Neural progenitor cell (in vitro differentiated cells): Measurements from ENCODE around the gene CREBRF. TPM values are rescaled to one million over a fixed set of nuclear protein-coding genes. Genes with fewer than 3 reads are reported as not detected.
A peak's percentile ranks its signal among the peaks of the same experiment; 100 is the strongest.
"Not testable (repeated sequence)": the region's sequence is repeated elsewhere in the genome, so short reads cannot be mapped to it uniquely, and the experiment has no call there.

ENCODE experiments used
- DNase-seq: peaks from one replicate; pipeline ENCODE4 v3.0.0-alpha.2; 2016; ENCODE audit warnings: low spot score
- H2AFZ ChIP-seq: fragments of 200-600 bp; sonication (generic); replicated peaks from 2 replicates; pipeline ENCODE4 v1.6.1; 2016; ENCODE audit warnings: antibody characterized with exemption
- H3F3A ChIP-seq: fragments of 200-600 bp; sonication (generic); 2 replicates; pipeline ENCODE4 v1.6.1; 2016; ENCODE audit warnings: antibody characterized with exemption, low read depth
- H3K27ac ChIP-seq: fragments of 200-600 bp; sonication (generic); 2 replicates; pipeline ENCODE4 v1.5.1; 2016; ENCODE audit warnings: mild to moderate bottlenecking
- H3K27me3 ChIP-seq: fragments of 200-600 bp; sonication (generic); 2 replicates; pipeline ENCODE4 v1.6.1; 2016; ENCODE audit warnings: mild to moderate bottlenecking, moderate library complexity
- H3K36me3 ChIP-seq: fragments of 200-600 bp; sonication (generic); 2 replicates; pipeline ENCODE4 v1.5.1; 2016
- H3K4me1 ChIP-seq: fragments of 200-600 bp; sonication (generic); 2 replicates; pipeline ENCODE4 v1.6.1; 2016; ENCODE audit warnings: mixed run types
- H3K4me2 ChIP-seq: fragments of 200-600 bp; sonication (generic); 2 replicates; pipeline ENCODE4 v1.6.1; 2016
- H3K4me3 ChIP-seq: fragments of 200-600 bp; sonication (generic); 2 replicates; pipeline ENCODE4 v1.5.1; 2016
- H3K79me2 ChIP-seq: fragments of 200-600 bp; sonication (generic); 2 replicates; pipeline ENCODE4 v1.6.1; 2016; ENCODE audit warnings: low read depth
- H3K9ac ChIP-seq: fragments of 200-600 bp; sonication (generic); 2 replicates; pipeline ENCODE4 v1.6.1; 2016
- H3K9me3 ChIP-seq: fragments of 200-600 bp; sonication (generic); 2 replicates; pipeline ENCODE4 v1.5.1; 2016; ENCODE audit warnings: low read depth
- H4K20me1 ChIP-seq: fragments of 200-600 bp; sonication (generic); 2 replicates; pipeline ENCODE4 v1.6.1; 2016; ENCODE audit warnings: low read depth
- H3K27ac Mint-ChIP-seq: 3 replicates; pipeline ENCODE4 v1.8.0; 2021; ENCODE audit warnings: mixed read lengths
- H3K27me3 Mint-ChIP-seq: 2 replicates; pipeline ENCODE4 v1.8.0; 2022; ENCODE audit warnings: low read depth, mild to moderate bottlenecking, inconsistent platforms, moderate library complexity, mixed read lengths; ENCODE audit not compliant: insufficient read depth
- H3K36me3 Mint-ChIP-seq: 3 replicates; pipeline ENCODE4 v1.8.0; 2021; ENCODE audit warnings: mixed read lengths
- H3K4me1 Mint-ChIP-seq: 3 replicates; pipeline ENCODE4 v1.8.0; 2021; ENCODE audit warnings: mixed read lengths
- H3K4me3 Mint-ChIP-seq: 3 replicates; pipeline ENCODE4 v1.8.0; 2021; ENCODE audit warnings: mild to moderate bottlenecking, moderate library complexity, mixed read lengths
- H3K9me3 Mint-ChIP-seq: 3 replicates; pipeline ENCODE4 v1.8.0; 2020; ENCODE audit warnings: mixed read lengths
- CTCF ChIP-seq: fragments of 200-600 bp; sonication (generic); IDR thresholded peaks from 2 replicates; pipeline ENCODE4 v1.5.1; 2017; ENCODE audit warnings: antibody characterized with exemption, mild to moderate bottlenecking
- EZH2 ChIP-seq: fragments of 200-600 bp; sonication (generic); IDR thresholded peaks from 2 replicates; pipeline ENCODE4 v1.6.1; 2017; ENCODE audit warnings: antibody characterized with exemption, mild to moderate bottlenecking, moderate library complexity
- EZH2phosphoT487 ChIP-seq: fragments of 200-600 bp; sonication (generic); IDR thresholded peaks from 2 replicates; pipeline ENCODE4 v1.6.1; 2017; ENCODE audit warnings: antibody characterized with exemption
- total RNA-seq: library from RNA; depleted of rRNA; stranded (reverse); fragments of >200 nt; gene quantifications from 2 replicates; pipeline ENCODE4 v1.2.3, GENCODE V29; 2015; ENCODE audit warnings: low replicate concordance

The CREBRF gene
- total RNA-seq, 1 donor from 2014 or later: 14.3 TPM

DNA sequence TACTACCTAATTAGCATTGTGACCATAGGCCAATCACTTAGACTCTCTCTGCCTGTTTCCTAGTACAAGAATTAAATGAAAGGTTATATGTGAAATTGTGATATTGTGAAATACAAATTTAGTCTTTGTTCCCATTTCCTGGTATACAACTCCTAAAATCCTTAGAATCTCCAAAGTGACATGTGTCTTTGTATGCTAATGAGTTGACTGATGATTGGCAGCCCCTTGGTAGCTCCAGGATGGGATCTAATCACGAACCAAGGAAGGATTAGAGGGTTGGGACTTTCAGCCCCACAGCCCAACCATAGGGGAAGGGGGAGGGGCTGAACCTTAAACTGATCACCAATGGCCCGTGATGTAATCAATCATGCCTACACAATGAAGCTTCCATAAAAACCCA is 41.0 kb upstream of the CREBRF start:
- Histone ChIP-seq H3K9ac (no peak overlapping the region), H2AFZ (no peak overlapping the region), H3K4me2 (no peak overlapping the region), H3K27ac (no peak overlapping the region), H3K27me3 (no peaks in the 10 kb centered on the region), H3F3A (peaks cover 4% of the 10 kb centered on the region), H3K4me3 (no peak overlapping the region), H3K79me2 (peaks cover 81% of the 10 kb centered on the region), H4K20me1 (peaks cover 9% of the 10 kb centered on the region), H3K4me1 (peaks cover 20% of the 10 kb centered on the region), H3K9me3 (no peaks in the 10 kb centered on the region), H3K36me3 (no peaks in the 10 kb centered on the region)
- no peak for DNase-seq
- peaks cover 16% of the 10 kb centered on the region for H3K4me1 Mint-ChIP-seq
- H3K4me3 Mint-ChIP-seq: no peak overlapping the region
- H3K27me3 Mint-ChIP-seq: peaks cover 4% of the 10 kb centered on the region
- no peak overlapping the region for H3K27ac Mint-ChIP-seq
- no peaks in the 10 kb centered on the region for H3K9me3 Mint-ChIP-seq
- TF ChIP-seq CTCF (no peak), EZH2 (no peak), EZH2phosphoT487 (no peak)
- H3K36me3 Mint-ChIP-seq: peaks cover 4% of the 10 kb centered on the region

- no peaks in the 10 kb centered on the region for H3K36me3 ChIP-seq
- DNase-seq: no peak
- Mint-ChIP-seq H3K27ac (peak overlapping the region; percentile 75), H3K4me1 (peaks cover 11% of the 10 kb centered on the region), H3K27me3 (peaks cover 4% of the 10 kb centered on the region), H3K36me3 (peaks cover 3% of the 10 kb centered on the region), H3K4me3 (no peak overlapping the region), H3K9me3 (no peaks in the 10 kb centered on the region)
- H3F3A ChIP-seq: peaks cover 4% of the 10 kb centered on the region
- TF ChIP-seq CTCF (no peak), EZH2 (no peak), EZH2phosphoT487 (no peak)
- no peaks in the 10 kb centered on the region for H3K27me3 ChIP-seq
- H3K9me3 ChIP-seq: no peaks in the 10 kb centered on the region
- no peak overlapping the region for H2AFZ ChIP-seq
- H3K79me2 ChIP-seq: peaks cover 74% of the 10 kb centered on the region
- H3K27ac ChIP-seq: no peak overlapping the region
- H3K4me1 ChIP-seq: peaks cover 20% of the 10 kb centered on the region
- peaks cover 7% of the 10 kb centered on the region for H4K20me1 ChIP-seq
- H3K4me3 ChIP-seq: no peak overlapping the region
- no peak overlapping the region for H3K9ac ChIP-seq
- no peak overlapping the region for H3K4me2 ChIP-seq
Observed at GRCh38 chr5:173015598-173016455, 40.3 kb upstream of the CREBRF start.

- Histone ChIP-seq H3F3A (peaks cover 4% of the 10 kb centered on the region), H3K9ac (no peak overlapping the region)
- DNase-seq: no peak
Observed at GRCh38 chr5:173016598-173017046, 39.5 kb upstream of the CREBRF start.

DNA sequence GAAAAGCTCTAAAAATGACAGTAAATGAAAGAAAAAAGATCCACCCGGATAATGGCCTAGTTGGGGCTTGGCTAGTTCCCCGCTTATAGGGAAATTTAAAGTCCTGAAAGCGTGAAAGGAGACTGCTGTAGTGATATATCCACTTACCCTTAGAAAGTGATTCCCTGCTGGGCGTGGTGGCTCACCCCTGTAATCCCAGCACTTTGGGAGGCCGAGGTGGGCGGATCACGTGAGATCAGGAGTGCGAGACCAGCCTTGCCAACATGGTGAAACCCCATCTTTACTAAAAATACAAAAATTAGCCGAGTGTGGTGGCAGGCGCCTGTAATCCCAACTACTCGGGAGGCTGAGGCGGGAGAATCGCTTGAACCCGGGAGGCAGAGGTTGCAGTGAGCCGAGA is 39.1 kb upstream of the CREBRF start:
- H3K9me3 ChIP-seq, H3K4me3 Mint-ChIP-seq, H3K27ac ChIP-seq, H3K36me3 ChIP-seq, H3K4me3 ChIP-seq, H3K27ac Mint-ChIP-seq, H3K27me3 Mint-ChIP-seq, H3K4me2 ChIP-seq, H4K20me1 ChIP-seq, H3K36me3 Mint-ChIP-seq, DNase-seq, H3F3A ChIP-seq, H3K9ac ChIP-seq, H2AFZ ChIP-seq, H3K9me3 Mint-ChIP-seq, H3K27me3 ChIP-seq: not testable (repeated sequence)
- peaks cover 11% of the 10 kb centered on the region for H3K4me1 Mint-ChIP-seq
- H3K4me1 ChIP-seq: peaks cover 20% of the 10 kb centered on the region
- H3K79me2 ChIP-seq: peaks cover 63% of the 10 kb centered on the region

More at GRCh38 chr5:173016598-173017046, 39.5 kb upstream of the CREBRF start:
- Histone ChIP-seq H3K36me3 (no peaks in the 10 kb centered on the region), H4K20me1 (no peaks in the 10 kb centered on the region), H2AFZ (no peak overlapping the region), H3K27me3 (no peaks in the 10 kb centered on the region), H3K27ac (no peak overlapping the region), H3K4me1 (peaks cover 20% of the 10 kb centered on the region), H3K4me3 (no peak overlapping the region), H3K79me2 (peaks cover 66% of the 10 kb centered on the region), H3K4me2 (no peak overlapping the region), H3K9me3 (no peaks in the 10 kb centered on the region)
- Mint-ChIP-seq H3K9me3 (no peaks in the 10 kb centered on the region), H3K4me1 (peaks cover 11% of the 10 kb centered on the region), H3K4me3 (no peak overlapping the region), H3K36me3 (peaks cover 10% of the 10 kb centered on the region), H3K27ac (no peak overlapping the region), H3K27me3 (peaks cover 4% of the 10 kb centered on the region)
- TF ChIP-seq EZH2: no peak
- no peak for TF ChIP-seq CTCF
- TF ChIP-seq EZH2phosphoT487: no peak
